SK-N-SH (cell line): Measurements from ENCODE around the gene GAB2. TPM values are rescaled to one million over a fixed set of nuclear protein-coding genes. Genes with fewer than 3 reads are reported as not detected.

ENCODE experiments used
- CTCF ChIA-PET: fragments of 300-600, 350-600 bp; formaldehyde crosslinking; extraction: SDS; loops from one replicate; lab custom pipeline; 2021; lab: Yijun Ruan, JAX
- POLR2A ChIA-PET: fragments of 350-600 bp; sonication (Branson Sonifier 250); formaldehyde crosslinking; extraction: SDS; loops from one replicate; lab custom pipeline; 2020; ENCODE audit warnings: antibody characterized with exemption, inconsistent platforms; lab: Yijun Ruan, JAX
- DNase-seq: peaks from one replicate; pipeline ENCODE4 v3.0.0; 2012
- H2AFZ ChIP-seq: fragments of 200-600 bp; sonication (generic); 2 replicates; pipeline ENCODE4 v1.8.1; 2016; ENCODE audit warnings: antibody characterized with exemption, mild to moderate bottlenecking, low read depth
- H3F3A ChIP-seq: fragments of 200-600 bp; sonication (generic); replicated peaks from 2 replicates; pipeline ENCODE3; 2016; ENCODE audit warnings: antibody characterized with exemption, mild to moderate bottlenecking; ENCODE audit not compliant: insufficient read depth
- H3K27ac ChIP-seq, 2 experiments: fragments of 200-500 bp in 1 of 2; fragments of 200-600 bp in 1 of 2; sonication (Bioruptor generic) in 1 of 2; sonication (generic), shearing (Covaris generic) in 1 of 2; 2 replicates each; pipeline versions ENCODE4 v1.5.1 to v1.6.1; 2014 to 2016; ENCODE audit warnings: low read depth in 2 of 2, inconsistent platforms in 1 of 2, low read length in 1 of 2, mild to moderate bottlenecking in 1 of 2, mixed read lengths in 1 of 2
- H3K27me3 ChIP-seq: fragments of 200-600 bp; sonication (generic), shearing (Covaris generic); 2 replicates; pipeline ENCODE4 v1.6.1; 2016; ENCODE audit warnings: mixed run types; ENCODE audit not compliant: insufficient read depth
- H3K36me3 ChIP-seq, 2 experiments: fragments of 200-500 bp in 1 of 2; fragments of 200-600 bp in 1 of 2; sonication (Bioruptor generic) in 1 of 2; sonication (generic) in 1 of 2; replicated peaks in 1 of 2; 2 replicates each; pipeline versions ENCODE3 to v1.5.1; 2014 to 2016; ENCODE audit warnings: low read length in 1 of 2, mild to moderate bottlenecking in 1 of 2; ENCODE audit not compliant: insufficient read depth in 2 of 2, control insufficient read depth in 1 of 2
- H3K4me1 ChIP-seq, 2 experiments: fragments of 200-500 bp in 1 of 2; fragments of 200-600 bp in 1 of 2; sonication (Bioruptor generic) in 1 of 2; sonication (generic), shearing (Covaris generic) in 1 of 2; 2 replicates each; pipeline versions ENCODE4 v1.5.1 to v1.6.1; 2014 to 2016; ENCODE audit warnings: low read depth in 1 of 2, low read length in 1 of 2, mixed run types in 1 of 2; ENCODE audit not compliant: insufficient read depth in 2 of 2, control insufficient read depth in 1 of 2
- H3K4me2 ChIP-seq: fragments of 200-600 bp; sonication (generic), shearing (Covaris generic); 2 replicates; pipeline ENCODE4 v1.6.1; 2017; ENCODE audit warnings: mixed run types
- H3K4me3 ChIP-seq, 2 experiments: fragments of 200-500 bp in 1 of 2; fragments of 200-600 bp in 1 of 2; sonication (Bioruptor generic) in 1 of 2; sonication (generic), shearing (Covaris generic) in 1 of 2; 2 replicates each; pipeline versions ENCODE4 v1.5.1 to v1.8.1; 2014 to 2016; ENCODE audit warnings: low read depth in 2 of 2, inconsistent platforms in 1 of 2, low read length in 1 of 2, mild to moderate bottlenecking in 1 of 2, mixed read lengths in 1 of 2, moderate library complexity in 1 of 2
- H3K79me2 ChIP-seq: fragments of 200-600 bp; sonication (generic); 2 replicates; pipeline ENCODE4 v1.8.1; 2017; ENCODE audit warnings: mild to moderate bottlenecking; ENCODE audit not compliant: insufficient read depth
- H3K9ac ChIP-seq: fragments of 200-600 bp; sonication (generic); 2 replicates; pipeline ENCODE4 v1.6.1; 2017; ENCODE audit warnings: mixed run types
- H3K9me2 ChIP-seq: fragments of 200-600 bp; sonication (generic); 2 replicates; pipeline ENCODE4 v1.6.1; 2017; ENCODE audit warnings: mixed run types
- H3K9me3 ChIP-seq: fragments of 200-600 bp; sonication (generic); 2 replicates; pipeline ENCODE4 v1.6.1; 2017; ENCODE audit warnings: mixed run types, mild to moderate bottlenecking, moderate library complexity
- H4K20me1 ChIP-seq: fragments of 200-600 bp; sonication (generic); 2 replicates; pipeline ENCODE4 v1.6.1; 2017; ENCODE audit warnings: mild to moderate bottlenecking, mixed run types; ENCODE audit not compliant: insufficient read depth
- CHD2 ChIP-seq: fragments of 150-350 bp; IDR thresholded peaks from 2 replicates; pipeline ENCODE4 v1.6.1; 2018; ENCODE audit warnings: low read length; ENCODE audit not compliant: partially characterized antibody
- EP300 ChIP-seq, 2 experiments: IDR thresholded peaks; 2 replicates each; pipeline versions ENCODE4 v1.4.0 to v1.6.1; 2012; ENCODE audit warnings: borderline replicate concordance in 1 of 2, low read depth in 1 of 2, low read length in 1 of 2
- EZH2phosphoT487 ChIP-seq: fragments of 200-600 bp; sonication (generic); IDR thresholded peaks from 2 replicates; pipeline ENCODE4 v1.6.1; 2017; ENCODE audit warnings: low read depth, mixed run types, mild to moderate bottlenecking, antibody characterized with exemption, moderate library complexity, borderline replicate concordance
- FOSL2 ChIP-seq: IDR thresholded peaks from 2 replicates; pipeline ENCODE4 v1.4.0; 2012; ENCODE audit warnings: low read depth, mild to moderate bottlenecking, moderate library complexity, borderline replicate concordance
- GABPA ChIP-seq: IDR thresholded peaks from 2 replicates; pipeline ENCODE4 v1.4.0; 2012; ENCODE audit warnings: low read depth, mild to moderate bottlenecking
- MEF2A ChIP-seq: IDR thresholded peaks from 2 replicates; pipeline ENCODE4 v1.4.0; 2012; ENCODE audit warnings: low read depth, borderline replicate concordance
- RAD21 ChIP-seq: IDR thresholded peaks from 2 replicates; pipeline ENCODE4 v1.6.1; 2012; ENCODE audit warnings: mild to moderate bottlenecking, low read length
- RFX5 ChIP-seq: IDR thresholded peaks from 2 replicates; pipeline ENCODE4 v1.6.1; 2012; ENCODE audit warnings: mild to moderate bottlenecking, improper control_type of control experiment, low read length
- RXRA ChIP-seq: IDR thresholded peaks from 2 replicates; pipeline ENCODE4 v1.4.0; 2012; ENCODE audit warnings: low read depth, mild to moderate bottlenecking, borderline replicate concordance
- SIN3A ChIP-seq: IDR thresholded peaks from 2 replicates; pipeline ENCODE4 v1.6.1; 2012; ENCODE audit warnings: low read depth, mild to moderate bottlenecking, low read length, moderate library complexity, borderline replicate concordance
- SMC3 ChIP-seq: IDR thresholded peaks from 2 replicates; pipeline ENCODE4 v1.6.1; 2012; ENCODE audit warnings: low read depth, low read length, improper control_type of control experiment
- TEAD4 ChIP-seq: IDR thresholded peaks from 2 replicates; pipeline ENCODE4 v1.4.0; 2012; ENCODE audit warnings: mild to moderate bottlenecking, borderline replicate concordance; ENCODE audit not compliant: insufficient read depth
- WGBS: methylation state at CpG from one replicate; pipeline ENCODE4 v1.1.6; 2017; ENCODE audit warnings: low lambda C conversion rate; 5-methylcytosine and 5-hydroxymethylcytosine counted together
- polyA plus RNA-seq, 3 experiments: library from polyadenylated mRNA; depleted of rRNA; stranded (reverse); fragments of >200 nt; gene quantifications; 2 replicates each; pipeline ENCODE4 v1.2.3, GENCODE V29; 2012
- TF ChIP-seq, protein P1 (sequence below): IDR thresholded peaks from 2 replicates; pipeline ENCODE4 v1.4.0; 2012; ENCODE audit warnings: low read depth
- TF ChIP-seq, protein P2 (sequence below): fragments of 150-350 bp; IDR thresholded peaks from 2 replicates; pipeline ENCODE4 v1.6.1; 2016; ENCODE audit warnings: mild to moderate bottlenecking, low read depth, low read length
- TF ChIP-seq, protein P3 (sequence below): IDR thresholded peaks from 2 replicates; pipeline ENCODE4 v1.4.0; 2012; ENCODE audit warnings: low read depth, borderline replicate concordance

GAB2 gene
- polyA plus RNA-seq, 1 of the 3 experiments (the other 2 are of a cell fraction), result 5.6 TPM

DNA sequence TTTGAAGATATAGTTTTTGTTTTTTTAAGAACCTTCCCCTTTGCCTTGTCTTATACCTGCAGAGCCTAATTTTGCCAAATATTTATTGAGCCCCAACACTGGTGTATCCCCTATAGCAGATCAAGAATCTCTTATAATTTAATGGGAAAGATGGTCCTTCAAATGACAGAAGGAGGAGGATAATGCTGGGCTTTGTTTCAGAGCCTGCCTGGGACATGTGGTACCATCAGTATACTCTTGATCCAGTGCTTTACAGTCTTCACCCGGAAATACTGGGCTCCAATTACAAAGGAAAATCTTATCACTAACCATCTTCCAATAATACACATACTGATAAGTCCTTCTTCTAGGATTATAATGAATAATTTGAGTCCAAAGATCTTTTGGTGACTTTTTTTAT is 84.7 kb downstream of the GAB2 start (continued):
- TF ChIP-seq, protein P1, sequence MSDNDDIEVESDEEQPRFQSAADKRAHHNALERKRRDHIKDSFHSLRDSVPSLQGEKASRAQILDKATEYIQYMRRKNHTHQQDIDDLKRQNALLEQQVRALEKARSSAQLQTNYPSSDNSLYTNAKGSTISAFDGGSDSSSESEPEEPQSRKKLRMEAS, result no peak
- no peak for TF ChIP-seq MEF2A

DNA sequence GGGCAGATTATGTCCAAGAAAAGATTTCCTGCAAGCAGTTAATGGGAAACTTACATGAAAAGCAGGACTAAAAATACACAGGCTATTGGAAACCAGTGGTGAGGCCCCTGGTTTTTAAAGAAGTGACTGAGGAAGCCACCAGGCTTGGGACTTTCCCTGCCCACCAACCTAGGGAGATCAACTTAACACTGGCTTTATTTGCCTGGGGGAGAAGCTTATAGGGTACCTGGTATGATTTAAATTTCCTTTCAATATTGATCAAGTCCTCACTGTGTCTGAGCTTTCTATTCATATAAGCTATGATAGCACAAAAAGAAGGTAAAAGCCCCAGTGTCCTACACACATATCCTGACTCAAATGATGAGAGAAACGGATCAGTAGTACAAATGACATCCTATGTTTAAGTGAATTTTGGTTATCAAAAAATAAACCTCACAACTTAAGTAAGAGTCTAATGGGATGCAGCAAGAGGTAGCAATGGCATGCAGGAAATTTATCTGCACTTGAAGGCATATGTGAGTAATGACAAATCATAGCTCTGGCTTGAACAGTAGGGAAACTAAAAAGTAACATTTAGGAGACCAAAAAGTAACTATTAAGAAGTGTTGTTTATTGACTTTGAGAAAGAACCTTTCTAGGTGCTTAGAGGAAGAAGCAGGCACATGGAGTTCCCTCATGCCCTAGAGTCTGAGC is 85.3 kb downstream of the GAB2 start:
- H4K20me1 ChIP-seq, result no peaks in the 10 kb centered on the region
- ChIA-PET POLR2A (interaction anchor here (0.9 kb wide), 1 partner anchor 13 kb away, joined by 3 read pairs; no protein-coding TSS in a partner anchor), CTCF (interaction anchor here (0.6 to 0.8 kb wide), 2 partner anchors 21 to 176 kb away, joined by 3 to 4 read pairs; no protein-coding TSS in a partner anchor)
- H3K36me3 ChIP-seq, result no peaks in the 10 kb centered on the region
- no peak overlapping the region for H3K9ac ChIP-seq
- no peak overlapping the region for H2AFZ ChIP-seq
- no peak for DNase-seq
- H3K4me2 ChIP-seq, result no peak overlapping the region
- H3K4me3 ChIP-seq, result no peak overlapping the region
- no peak overlapping the region for H3K27ac ChIP-seq
- H3K9me2 ChIP-seq, result no peaks in the 10 kb centered on the region
- peaks cover 0 to 2% of the 10 kb centered on the region in 2 experiments; a peak in 2 of 4 replicates for H3K4me1 ChIP-seq
- TF ChIP-seq GABPA, result no peak
- TF ChIP-seq RXRA, result no peak
- no peak for TF ChIP-seq EP300 (IDR thresholded peaks at IDR 0.05; ENCODE audit: borderline replicate concordance in 1 of 2, low read depth in 1 of 2, low read length in 1 of 2)
- no peak for TF ChIP-seq FOSL2
- TF ChIP-seq, protein P2, sequence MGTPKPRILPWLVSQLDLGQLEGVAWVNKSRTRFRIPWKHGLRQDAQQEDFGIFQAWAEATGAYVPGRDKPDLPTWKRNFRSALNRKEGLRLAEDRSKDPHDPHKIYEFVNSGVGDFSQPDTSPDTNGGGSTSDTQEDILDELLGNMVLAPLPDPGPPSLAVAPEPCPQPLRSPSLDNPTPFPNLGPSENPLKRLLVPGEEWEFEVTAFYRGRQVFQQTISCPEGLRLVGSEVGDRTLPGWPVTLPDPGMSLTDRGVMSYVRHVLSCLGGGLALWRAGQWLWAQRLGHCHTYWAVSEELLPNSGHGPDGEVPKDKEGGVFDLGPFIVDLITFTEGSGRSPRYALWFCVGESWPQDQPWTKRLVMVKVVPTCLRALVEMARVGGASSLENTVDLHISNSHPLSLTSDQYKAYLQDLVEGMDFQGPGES, result no peak
- no peak for TF ChIP-seq EZH2phosphoT487
- TF ChIP-seq, protein P3, sequence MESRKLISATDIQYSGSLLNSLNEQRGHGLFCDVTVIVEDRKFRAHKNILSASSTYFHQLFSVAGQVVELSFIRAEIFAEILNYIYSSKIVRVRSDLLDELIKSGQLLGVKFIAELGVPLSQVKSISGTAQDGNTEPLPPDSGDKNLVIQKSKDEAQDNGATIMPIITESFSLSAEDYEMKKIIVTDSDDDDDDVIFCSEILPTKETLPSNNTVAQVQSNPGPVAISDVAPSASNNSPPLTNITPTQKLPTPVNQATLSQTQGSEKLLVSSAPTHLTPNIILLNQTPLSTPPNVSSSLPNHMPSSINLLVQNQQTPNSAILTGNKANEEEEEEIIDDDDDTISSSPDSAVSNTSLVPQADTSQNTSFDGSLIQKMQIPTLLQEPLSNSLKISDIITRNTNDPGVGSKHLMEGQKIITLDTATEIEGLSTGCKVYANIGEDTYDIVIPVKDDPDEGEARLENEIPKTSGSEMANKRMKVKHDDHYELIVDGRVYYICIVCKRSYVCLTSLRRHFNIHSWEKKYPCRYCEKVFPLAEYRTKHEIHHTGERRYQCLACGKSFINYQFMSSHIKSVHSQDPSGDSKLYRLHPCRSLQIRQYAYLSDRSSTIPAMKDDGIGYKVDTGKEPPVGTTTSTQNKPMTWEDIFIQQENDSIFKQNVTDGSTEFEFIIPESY, result no peak
- TF ChIP-seq MEF2A, result no peak
- no peak for TF ChIP-seq CHD2
- TF ChIP-seq TEAD4, result no peak
- no peak for TF ChIP-seq RAD21
- no peak for TF ChIP-seq SMC3
- no peak for TF ChIP-seq SIN3A
- TF ChIP-seq RFX5, result no peak
- WGBS, result 86% methylated on average over 1 of the region's 1 CpG
- H3F3A ChIP-seq, result no peaks in the 10 kb centered on the region
- peaks cover 17% of the 10 kb centered on the region for H3K79me2 ChIP-seq
- no peaks in the 10 kb centered on the region for H3K27me3 ChIP-seq
- H3K9me3 ChIP-seq, result no peaks in the 10 kb centered on the region
